ENCODE results near the gene MRPL34.

Gene MRPL34

GRCh38 chr19:17302391-17303166 is 3.1 kb upstream of the MRPL34 start:
- H3K27ac ChIP-seq, result no peak overlapping the region
- 0 out of 2 replicates have a peak, but pooled peaks cover 4% of the 10 kb centered on the region for H3K9me3 ChIP-seq (ENCODE audit: low read depth, low read length)
- H3K4me3 ChIP-seq, result peak overlapping the region; percentile 95
- H3K36me3 ChIP-seq (ENCODE audit: insufficient read depth, low read length), result peaks cover 11% of the 10 kb centered on the region
- no peak for DNase-seq (ENCODE audit: low read depth, low spot score)
- TF ChIP-seq POLR2AphosphoS5 (IDR thresholded peaks at IDR 0.05; ENCODE audit: borderline replicate concordance, low read depth, low read length) (no peak), EZH2 (IDR thresholded peaks at IDR 0.05) (no peak), FOXP2 (optimal IDR thresholded peaks at IDR 0.05; ENCODE audit: control extremely low read depth, extremely low read length, insufficient read depth) (no peak)
- peak overlapping the region; percentile 83 for H3K9ac ChIP-seq (ENCODE audit: insufficient read length)

GRCh38 chr19:17303167-17303939 is 2.3 kb upstream of the MRPL34 start, which contains the start of gene ABHD8:
TSS of gene ABHD8 (minus strand) at chr19:17303425. CDS start at chr19:17301616, 1,809 bp downstream.
- Histone ChIP-seq H3K27ac (no peak within 1 kb of the TSS), H3K36me3 (ENCODE audit: insufficient read depth, low read length) (peaks cover 7% of the 10 kb centered on the region), H3K9me3 (ENCODE audit: low read depth, low read length) (0 out of 2 replicates have a peak, but pooled peaks cover under 1% of the 10 kb centered on the region), H3K9ac (ENCODE audit: insufficient read length) (peak within 1 kb of the TSS; percentile 83), H3K4me3 (peak within 1 kb of the TSS; percentile 95)
- DNase-seq (ENCODE audit: low read depth, low spot score), result peak; percentile 57
- TF ChIP-seq POLR2AphosphoS5 (IDR thresholded peaks at IDR 0.05; ENCODE audit: borderline replicate concordance, low read depth, low read length) (peak; percentile 40; the same call in 1 of the 2 replicates), FOXP2 (optimal IDR thresholded peaks at IDR 0.05; ENCODE audit: control extremely low read depth, extremely low read length, insufficient read depth) (no peak), EZH2 (IDR thresholded peaks at IDR 0.05) (no peak)

GRCh38 chr19:17303940-17304267 is 1.8 kb upstream of the MRPL34 start:
- Histone ChIP-seq H3K36me3 (ENCODE audit: insufficient read depth, low read length) (peaks cover 2% of the 10 kb centered on the region; the same call in 1 of the 2 replicates), H3K27ac (no peak overlapping the region), H3K9ac (ENCODE audit: insufficient read length) (no peak overlapping the region), H3K9me3 (ENCODE audit: low read depth, low read length) (no peaks in the 10 kb centered on the region), H3K4me3 (peak overlapping the region; percentile 95)
- TF ChIP-seq EZH2 (IDR thresholded peaks at IDR 0.05), result no peak
- TF ChIP-seq FOXP2 (optimal IDR thresholded peaks at IDR 0.05; ENCODE audit: control extremely low read depth, extremely low read length, insufficient read depth), result no peak
- no peak for DNase-seq (ENCODE audit: low read depth, low spot score)

GRCh38 chr19:17304386-17305215 is 1.1 kb upstream of the MRPL34 start:
- peak overlapping the region; percentile 30; the same call in 1 of the 2 replicates for H3K27ac ChIP-seq
- H3K36me3 ChIP-seq (ENCODE audit: insufficient read depth, low read length), result no peaks in the 10 kb centered on the region
- no peaks in the 10 kb centered on the region for H3K9me3 ChIP-seq (ENCODE audit: low read depth, low read length)
- no peak overlapping the region for H3K9ac ChIP-seq (ENCODE audit: insufficient read length)
- H3K4me3 ChIP-seq, result peak overlapping the region; percentile 95
- TF ChIP-seq EZH2 (IDR thresholded peaks at IDR 0.05) (no peak), POLR2AphosphoS5 (IDR thresholded peaks at IDR 0.05; ENCODE audit: borderline replicate concordance, low read depth, low read length) (no peak), FOXP2 (optimal IDR thresholded peaks at IDR 0.05; ENCODE audit: control extremely low read depth, extremely low read length, insufficient read depth) (no peak)
- DNase-seq (ENCODE audit: low read depth, low spot score), result no peak

DNA sequence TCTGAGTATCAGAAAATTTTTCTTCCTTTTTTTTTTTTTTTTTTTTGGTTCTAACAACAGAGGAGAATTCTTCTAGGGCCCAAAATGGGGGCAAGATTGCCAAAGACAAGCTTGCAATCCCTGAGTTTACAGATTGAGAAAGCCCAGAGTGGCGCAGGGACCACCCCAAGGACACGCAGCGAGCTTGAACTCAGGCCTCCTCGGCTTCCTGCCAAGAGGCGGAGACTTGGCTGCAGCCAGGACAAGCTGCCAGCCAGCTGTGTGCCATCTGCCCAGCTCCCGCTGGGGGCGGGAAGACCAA is 506 bp upstream of the MRPL34 start:
- Histone ChIP-seq H3K9ac (ENCODE audit: insufficient read length) (no peak overlapping the region), H3K36me3 (ENCODE audit: insufficient read depth, low read length) (no peaks in the 10 kb centered on the region), H3K9me3 (ENCODE audit: low read depth, low read length) (no peaks in the 10 kb centered on the region), H3K4me3 (peak overlapping the region; percentile 95), H3K27ac (peak overlapping the region; percentile 30; the same call in 1 of the 2 replicates)
- TF ChIP-seq FOXP2 (optimal IDR thresholded peaks at IDR 0.05; ENCODE audit: control extremely low read depth, extremely low read length, insufficient read depth) (no peak), POLR2AphosphoS5 (IDR thresholded peaks at IDR 0.05; ENCODE audit: borderline replicate concordance, low read depth, low read length) (no peak), EZH2 (IDR thresholded peaks at IDR 0.05) (no peak)
- no peak for DNase-seq (ENCODE audit: low read depth, low spot score)

DNA sequence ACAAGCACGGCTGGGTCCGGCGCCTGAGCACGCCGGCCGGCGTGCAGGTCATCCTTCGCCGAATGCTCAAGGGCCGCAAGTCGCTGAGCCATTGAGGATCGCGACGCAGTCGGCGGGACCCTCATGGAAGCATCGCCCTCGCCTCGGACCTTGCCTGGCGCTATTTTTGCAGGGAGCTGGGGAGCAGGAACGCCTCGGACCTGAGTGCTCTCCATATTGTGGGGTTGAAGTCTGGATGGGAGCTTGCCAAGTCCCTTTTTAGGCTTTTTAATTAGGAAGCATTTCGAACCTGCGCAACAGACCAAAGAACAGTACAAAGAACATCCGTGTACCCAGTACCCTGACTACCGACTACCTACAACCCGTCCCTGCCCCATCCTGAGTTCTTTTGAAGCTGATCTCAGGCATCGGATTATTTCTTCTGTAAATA is 628 bp downstream of the MRPL34 start:
- TF ChIP-seq POLR2AphosphoS5 (IDR thresholded peaks at IDR 0.05; ENCODE audit: borderline replicate concordance, low read depth, low read length), result no peak
- no peak for TF ChIP-seq FOXP2 (optimal IDR thresholded peaks at IDR 0.05; ENCODE audit: control extremely low read depth, extremely low read length, insufficient read depth)
- TF ChIP-seq EZH2 (IDR thresholded peaks at IDR 0.05), result no peak
- Histone ChIP-seq H3K9me3 (ENCODE audit: low read depth, low read length) (no peaks in the 10 kb centered on the region), H3K4me3 (peak overlapping the region; percentile 95), H3K36me3 (ENCODE audit: insufficient read depth, low read length) (no peaks in the 10 kb centered on the region), H3K9ac (ENCODE audit: insufficient read length) (peak overlapping the region; percentile 88), H3K27ac (peak overlapping the region; percentile 63; the same call in 1 of the 2 replicates)
- no peak for DNase-seq (ENCODE audit: low read depth, low spot score)

GRCh38 chr19:17307876-17308377 is 2.3 kb downstream of the MRPL34 start:
- no peak overlapping the region for H3K9ac ChIP-seq (ENCODE audit: insufficient read length)
- no peak overlapping the region for H3K4me3 ChIP-seq
- DNase-seq (ENCODE audit: low read depth, low spot score), result no peak
- H3K36me3 ChIP-seq (ENCODE audit: insufficient read depth, low read length), result no peaks in the 10 kb centered on the region; the same call in 1 of the 2 replicates
- no peaks in the 10 kb centered on the region for H3K9me3 ChIP-seq (ENCODE audit: low read depth, low read length)
- H3K27ac ChIP-seq, result no peak overlapping the region
- TF ChIP-seq POLR2AphosphoS5 (IDR thresholded peaks at IDR 0.05; ENCODE audit: borderline replicate concordance, low read depth, low read length) (no peak), FOXP2 (optimal IDR thresholded peaks at IDR 0.05; ENCODE audit: control extremely low read depth, extremely low read length, insufficient read depth) (no peak)

Data from SK-N-MC (cell line).